HUES6 (cell line): Measurements from ENCODE around the gene MAP4.

Source experiments
- H3K27ac ChIP-seq: 2 replicates; pipeline ENCODE4 v1.7.0; 2013; ENCODE audit warnings: low read depth, mild to moderate bottlenecking, low read length, inconsistent platforms
- H3K27me3 ChIP-seq: 2 replicates; pipeline ENCODE4 v1.6.1; 2013; ENCODE audit warnings: low read length; ENCODE audit not compliant: control insufficient read depth, insufficient read depth
- H3K36me3 ChIP-seq: 2 replicates; pipeline ENCODE4 v1.6.1; 2013; ENCODE audit warnings: low read length; ENCODE audit not compliant: control insufficient read depth, insufficient read depth
- H3K4me1 ChIP-seq: 2 replicates; pipeline ENCODE4 v1.6.1; 2013; ENCODE audit warnings: low read length; ENCODE audit not compliant: control insufficient read depth, insufficient read depth
- H3K4me3 ChIP-seq: 2 replicates; pipeline ENCODE4 v1.5.1; 2013; ENCODE audit warnings: low read depth, low read length
- H3K9ac ChIP-seq: one replicate; pipeline ENCODE4 v1.6.1; 2013; ENCODE audit warnings: mild to moderate bottlenecking, low read length
- H3K9me3 ChIP-seq: 2 replicates; pipeline ENCODE4 v1.6.1; 2013; ENCODE audit warnings: low read depth, low read length; ENCODE audit not compliant: control insufficient read depth, insufficient read depth

MAP4 gene

DNA sequence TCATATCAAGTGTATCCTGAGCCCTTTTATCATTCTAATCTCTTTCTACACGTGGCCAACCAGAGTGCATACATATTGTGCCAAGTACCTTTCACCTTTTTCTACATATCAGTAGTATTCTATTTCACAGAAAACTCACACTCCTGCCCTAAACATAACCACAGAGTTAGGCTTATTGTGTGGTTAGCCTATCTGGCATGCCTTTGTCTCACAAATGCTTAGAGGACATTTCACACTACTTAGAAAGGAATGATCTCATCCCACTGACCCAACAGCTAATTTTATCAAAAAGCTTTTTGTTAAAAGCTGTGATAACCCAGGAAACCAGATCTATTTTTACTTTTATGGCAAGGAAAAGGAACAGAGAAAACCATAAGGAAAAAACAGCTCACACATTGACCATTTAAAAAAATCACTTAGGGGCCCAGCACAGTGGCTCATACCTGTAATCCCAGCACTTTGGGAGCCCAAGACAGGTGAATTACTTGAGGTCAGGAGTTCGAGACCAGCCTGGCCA lies 17.8 kb upstream of the MAP4 start:
- peak overlapping the region; percentile 45; the same call in 1 of the 2 replicates for H3K27ac ChIP-seq
- H3K4me3 ChIP-seq: no peak overlapping the region
- H3K36me3 ChIP-seq: no peaks in the 10 kb centered on the region
- no peak overlapping the region for H3K9ac ChIP-seq
- H3K4me1 ChIP-seq: peaks cover 16% of the 10 kb centered on the region
- H3K9me3 ChIP-seq: no peaks in the 10 kb centered on the region
- H3K27me3 ChIP-seq: no peaks in the 10 kb centered on the region

DNA sequence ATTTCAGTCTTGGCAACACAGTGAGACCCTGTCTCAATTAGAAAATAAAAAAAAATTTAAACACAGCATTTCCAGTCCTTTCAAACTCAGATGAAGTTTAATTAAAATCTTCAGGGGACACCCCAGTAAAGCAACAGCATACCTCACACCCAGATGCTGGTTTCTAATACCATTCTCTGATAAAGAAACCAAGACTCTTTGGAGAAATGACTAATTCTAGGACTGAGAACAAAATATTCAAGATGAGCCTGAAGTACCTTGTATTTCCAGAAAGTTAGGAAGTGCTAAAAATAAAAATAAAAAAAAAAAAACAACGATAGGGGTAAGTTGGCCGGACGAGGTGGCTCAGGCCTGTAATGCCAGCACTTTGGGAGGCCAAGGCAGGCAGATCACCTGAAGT lies 14.0 kb upstream of the MAP4 start:
- peaks cover 12% of the 10 kb centered on the region for H3K4me1 ChIP-seq
- no peaks in the 10 kb centered on the region for H3K9me3 ChIP-seq
- no peak overlapping the region for H3K27ac ChIP-seq
- H3K9ac ChIP-seq: no peak overlapping the region
- H3K27me3 ChIP-seq: no peaks in the 10 kb centered on the region
- no peaks in the 10 kb centered on the region for H3K36me3 ChIP-seq
- H3K4me3 ChIP-seq: no peak overlapping the region

DNA sequence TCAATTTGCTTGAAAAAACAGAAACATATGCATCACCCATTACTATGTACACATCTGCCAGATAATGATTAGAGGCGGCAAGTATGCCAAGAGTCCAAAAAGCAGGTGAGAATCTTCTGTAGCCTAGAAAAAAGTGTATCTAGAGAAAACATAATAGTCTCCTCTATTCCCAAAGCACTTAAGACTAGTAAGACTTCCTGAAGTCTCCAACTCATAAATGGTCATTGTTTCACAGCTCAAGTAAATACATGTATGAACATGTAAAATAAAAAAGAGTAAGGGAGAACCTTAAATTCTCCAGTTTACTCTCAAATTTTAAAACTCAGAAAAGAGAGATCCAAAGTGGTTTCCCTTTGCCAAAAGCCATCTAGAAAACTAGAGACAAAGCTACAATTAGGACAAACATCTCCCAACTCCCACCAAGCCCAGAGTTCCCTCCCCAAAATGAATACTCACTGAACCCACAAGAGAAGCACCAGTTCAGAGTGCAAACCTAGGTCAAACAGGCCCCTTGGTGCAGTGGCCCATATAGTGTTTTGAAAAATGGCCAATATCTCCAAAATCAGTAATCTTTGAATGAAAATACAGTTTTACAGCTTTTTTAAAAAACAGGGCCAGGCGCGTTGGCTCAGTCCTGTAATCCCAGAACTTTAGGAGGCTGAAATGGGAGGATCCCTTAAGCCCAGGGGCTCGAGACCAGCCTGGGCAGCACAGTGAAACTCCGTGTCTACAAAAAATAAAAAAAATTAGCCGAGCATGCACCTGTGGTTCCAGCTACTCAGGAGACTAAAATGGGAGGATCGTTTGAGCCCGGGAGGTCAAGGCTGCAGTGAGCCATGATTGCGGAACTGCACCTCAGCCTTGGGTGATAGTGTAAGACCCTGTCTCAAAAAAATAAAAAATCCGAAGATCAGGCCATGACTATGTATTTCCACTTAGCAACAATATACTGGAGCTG lies 11.0 kb upstream of the MAP4 start:
- H3K4me1 ChIP-seq: peaks cover 15% of the 10 kb centered on the region

DNA sequence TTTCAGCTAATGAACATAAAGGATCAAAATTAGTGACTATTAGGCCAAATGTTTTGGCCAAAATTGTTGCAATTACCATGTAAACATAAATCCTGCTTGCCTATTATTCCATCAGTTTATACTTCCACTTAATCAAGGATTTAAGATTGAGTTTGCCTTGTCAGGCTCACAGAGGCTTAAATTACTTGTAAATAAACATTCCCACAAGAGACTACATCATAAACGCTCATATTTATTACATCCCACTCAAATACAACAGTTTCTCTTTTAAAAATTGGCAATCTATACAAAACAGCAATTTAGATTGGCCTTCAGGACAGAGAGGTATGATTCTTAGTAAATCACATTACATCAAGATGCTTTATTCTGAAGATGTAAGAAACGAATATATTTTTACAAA lies 9.9 kb upstream of the MAP4 start:
- Histone ChIP-seq H3K27me3 (no peaks in the 10 kb centered on the region), H3K36me3 (no peaks in the 10 kb centered on the region), H3K27ac (no peak overlapping the region), H3K9me3 (no peaks in the 10 kb centered on the region), H3K9ac (no peak overlapping the region), H3K4me1 (peaks cover 18% of the 10 kb centered on the region), H3K4me3 (no peak overlapping the region)

More for the DNA sequence above, 11.0 kb upstream of the MAP4 start:
- H3K4me3 ChIP-seq: no peak overlapping the region
- no peaks in the 10 kb centered on the region for H3K36me3 ChIP-seq
- H3K9ac ChIP-seq: no peak overlapping the region
- no peak overlapping the region for H3K27ac ChIP-seq
- H3K27me3 ChIP-seq: no peaks in the 10 kb centered on the region
- H3K9me3 ChIP-seq: no peaks in the 10 kb centered on the region

DNA sequence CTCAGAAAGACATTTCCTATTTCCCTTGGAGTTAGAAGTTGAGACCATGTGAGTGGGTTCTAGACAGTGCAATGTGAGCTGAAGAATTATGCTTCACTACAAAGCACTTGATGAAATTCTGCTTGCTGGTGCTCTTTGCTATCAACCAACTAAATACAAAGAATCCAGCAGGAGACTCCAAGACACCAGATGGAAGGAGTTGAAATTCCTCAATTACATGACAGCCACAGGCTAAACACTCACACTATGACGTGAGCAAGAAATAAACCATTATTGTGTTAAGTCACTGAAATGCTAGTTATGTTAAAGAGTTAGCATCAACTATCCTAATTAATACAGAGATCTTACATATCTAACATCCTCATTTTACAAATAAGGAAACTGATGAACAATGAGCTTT lies 8.2 kb upstream of the MAP4 start:
- Histone ChIP-seq H3K4me1 (peaks cover 18% of the 10 kb centered on the region), H3K9me3 (no peaks in the 10 kb centered on the region), H3K27me3 (no peaks in the 10 kb centered on the region), H3K36me3 (no peaks in the 10 kb centered on the region), H3K9ac (no peak overlapping the region), H3K27ac (no peak overlapping the region), H3K4me3 (no peak overlapping the region)

DNA sequence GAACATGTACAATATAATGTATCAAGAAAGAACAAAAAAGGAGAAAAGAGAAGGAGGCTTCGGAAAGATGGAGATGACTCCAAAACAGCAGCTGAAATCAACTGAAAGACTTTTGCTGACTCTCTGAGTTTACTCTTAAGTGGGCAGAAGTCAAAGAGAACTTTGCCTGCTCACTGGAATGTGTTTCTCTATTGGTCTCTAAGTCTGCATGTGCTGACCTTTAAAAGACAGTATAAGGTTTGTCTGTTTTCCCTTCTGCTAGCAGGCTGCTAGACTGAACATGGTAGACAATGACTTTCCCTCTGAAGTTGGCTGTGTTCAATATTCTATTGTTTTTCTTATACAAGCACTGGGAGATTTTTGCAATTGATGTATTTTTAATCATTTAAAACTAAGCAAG lies 7.2 kb upstream of the MAP4 start:
- Histone ChIP-seq H3K36me3 (no peaks in the 10 kb centered on the region), H3K27me3 (no peaks in the 10 kb centered on the region), H3K9me3 (no peaks in the 10 kb centered on the region), H3K4me3 (no peak overlapping the region), H3K9ac (no peak overlapping the region), H3K27ac (no peak overlapping the region), H3K4me1 (peaks cover 18% of the 10 kb centered on the region)

DNA sequence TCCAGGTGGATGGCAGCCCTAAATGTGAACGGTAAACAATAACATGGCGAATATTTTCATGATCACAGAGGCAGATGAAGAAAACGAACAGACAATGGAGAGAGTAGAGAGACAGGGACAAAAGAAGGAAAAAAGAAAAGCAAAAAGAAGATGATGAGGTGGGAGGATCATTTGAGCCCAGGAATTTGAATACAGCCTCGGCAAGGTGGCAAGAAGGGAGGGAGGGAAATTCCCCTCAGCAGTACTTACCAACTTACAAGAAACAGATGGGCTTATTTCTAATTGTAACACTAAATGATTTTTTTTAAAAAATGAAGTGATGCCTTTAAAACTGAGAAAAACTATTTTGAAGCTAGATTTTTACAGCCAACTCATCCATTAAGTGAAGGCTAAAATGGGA lies 6.0 kb upstream of the MAP4 start:
- peaks cover 18% of the 10 kb centered on the region for H3K4me1 ChIP-seq
- peaks cover 6% of the 10 kb centered on the region; the same call in 1 of the 2 replicates for H3K36me3 ChIP-seq
- H3K27ac ChIP-seq: no peak overlapping the region
- no peak overlapping the region for H3K9ac ChIP-seq
- H3K9me3 ChIP-seq: no peaks in the 10 kb centered on the region
- no peaks in the 10 kb centered on the region for H3K27me3 ChIP-seq
- H3K4me3 ChIP-seq: no peak overlapping the region

DNA sequence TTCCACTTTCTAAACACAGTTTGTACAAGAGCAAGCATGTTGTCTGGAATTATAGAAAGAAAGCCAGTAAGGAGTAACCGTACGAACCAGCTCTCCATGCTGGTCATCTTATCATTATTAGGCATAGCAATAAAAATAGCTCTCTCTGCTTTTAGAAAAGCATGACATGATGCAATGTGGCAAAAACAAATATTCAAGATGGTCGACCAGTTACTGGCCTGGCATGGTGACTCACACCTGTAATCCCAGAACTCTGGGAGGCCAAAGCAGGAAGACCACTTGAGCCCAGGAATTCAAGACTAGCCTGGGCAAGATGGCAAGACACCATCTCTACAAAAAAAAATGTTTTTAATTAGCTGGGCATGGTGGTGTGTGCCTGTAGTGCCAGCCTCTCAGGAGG lies 2.6 kb upstream of the MAP4 start:
- Histone ChIP-seq H3K27ac (no peak overlapping the region), H3K4me3 (no peak overlapping the region), H3K36me3 (peaks cover 6% of the 10 kb centered on the region; the same call in 1 of the 2 replicates), H3K27me3 (no peaks in the 10 kb centered on the region), H3K9ac (no peak overlapping the region), H3K9me3 (no peaks in the 10 kb centered on the region), H3K4me1 (peaks cover 35% of the 10 kb centered on the region)

DNA sequence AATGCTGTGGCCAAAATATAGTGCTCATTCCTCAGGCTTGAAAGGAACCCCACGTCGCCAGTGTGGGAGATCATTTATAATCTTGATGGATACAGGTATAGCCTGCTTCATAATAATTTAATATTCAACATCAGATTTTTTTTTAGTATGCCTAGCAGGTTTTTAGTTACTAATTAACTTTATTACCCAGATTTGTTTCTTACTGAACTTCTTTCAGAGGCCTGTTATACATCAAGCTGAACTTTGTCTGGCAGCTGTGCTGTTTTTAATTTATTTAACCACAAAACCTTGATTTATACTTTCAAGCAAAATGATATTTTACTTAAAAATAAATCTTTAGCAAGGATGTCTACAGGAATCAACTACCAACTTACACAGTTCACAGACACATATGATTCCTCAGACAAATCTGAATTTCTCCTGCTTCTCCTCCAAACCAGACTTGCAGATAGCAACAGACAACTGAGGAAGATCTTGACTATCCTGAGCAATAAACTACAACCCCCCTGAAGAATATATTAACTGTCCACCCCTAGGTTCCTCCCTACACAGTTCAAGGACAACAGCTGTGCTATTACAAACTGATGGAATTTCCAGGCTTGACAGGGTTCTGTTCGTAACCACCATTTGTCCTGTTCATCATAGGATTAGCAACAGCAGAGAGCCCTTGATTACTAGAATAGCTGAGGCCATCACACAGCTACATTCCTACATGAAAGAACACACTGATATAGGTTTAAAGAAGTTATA lies 610 bp downstream of the MAP4 start:
- H3K27me3 ChIP-seq: no peaks in the 10 kb centered on the region
- no peaks in the 10 kb centered on the region for H3K9me3 ChIP-seq
- no peak overlapping the region for H3K9ac ChIP-seq
- no peak overlapping the region for H3K4me3 ChIP-seq
- H3K4me1 ChIP-seq: peaks cover 24% of the 10 kb centered on the region
- peaks cover 6% of the 10 kb centered on the region; the same call in 1 of the 2 replicates for H3K36me3 ChIP-seq
- 0 out of 2 replicates have a peak overlapping the region, but pooled peaks have one; percentile 17 for H3K27ac ChIP-seq

DNA sequence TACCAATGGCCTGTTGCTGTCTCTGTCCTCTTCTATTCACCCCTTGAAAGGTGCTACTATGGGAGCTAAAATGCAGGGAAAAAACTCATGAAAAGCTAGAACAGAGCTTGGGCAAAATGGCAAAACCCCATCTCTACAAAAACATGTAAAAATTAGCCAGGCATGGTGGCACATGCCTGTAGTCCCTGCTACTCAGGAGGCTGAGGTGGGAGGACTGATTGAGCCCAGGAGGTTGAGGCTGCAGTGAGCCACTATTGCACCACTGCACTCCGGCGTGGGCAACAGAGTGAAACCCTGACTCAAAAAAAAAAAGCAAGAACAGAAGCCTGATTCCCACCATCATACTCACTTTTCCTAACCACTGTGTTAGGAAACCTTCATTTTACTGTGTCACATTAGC lies 1.9 kb downstream of the MAP4 start:
- H3K4me3 ChIP-seq: no peak overlapping the region
- H3K9ac ChIP-seq: no peak overlapping the region
- H3K4me1 ChIP-seq: peaks cover 24% of the 10 kb centered on the region
- no peaks in the 10 kb centered on the region for H3K9me3 ChIP-seq
- H3K27me3 ChIP-seq: no peaks in the 10 kb centered on the region
- H3K27ac ChIP-seq: no peak overlapping the region
- peaks cover 11% of the 10 kb centered on the region for H3K36me3 ChIP-seq
